ENCODE results near the gene ACTR2.
A peak's percentile ranks its signal among the peaks of the same experiment; 100 is the strongest.

The ACTR2 gene

GRCh38 chr2:65264821-65265670 lies 37.4 kb downstream of the ACTR2 start:
- H3K4me3 ChIP-seq (ENCODE audit: low read depth, low read length) = no peak overlapping the region
- in situ Hi-C loops (cut with HindIII; ENCODE audit: low sequenced_read_pairs) = no loop called here
- DNase-seq (ENCODE audit: low read depth) = peak; percentile 91
- TF ChIP-seq CTCF (IDR thresholded peaks at IDR 0.05; ENCODE audit: low read depth, low read length, missing control alignments) = peak; percentile 51

- DNase-seq (ENCODE audit: low read depth) = no peak
- H3K4me3 ChIP-seq (ENCODE audit: low read depth, low read length) = no peak overlapping the region
- TF ChIP-seq CTCF (IDR thresholded peaks at IDR 0.05; ENCODE audit: low read depth, low read length, missing control alignments) = no peak
- in situ Hi-C loops (cut with HindIII; ENCODE audit: low sequenced_read_pairs) = no loop called here
Measured at GRCh38 chr2:65265671-65266045, 38.0 kb downstream of the ACTR2 start.

DNA sequence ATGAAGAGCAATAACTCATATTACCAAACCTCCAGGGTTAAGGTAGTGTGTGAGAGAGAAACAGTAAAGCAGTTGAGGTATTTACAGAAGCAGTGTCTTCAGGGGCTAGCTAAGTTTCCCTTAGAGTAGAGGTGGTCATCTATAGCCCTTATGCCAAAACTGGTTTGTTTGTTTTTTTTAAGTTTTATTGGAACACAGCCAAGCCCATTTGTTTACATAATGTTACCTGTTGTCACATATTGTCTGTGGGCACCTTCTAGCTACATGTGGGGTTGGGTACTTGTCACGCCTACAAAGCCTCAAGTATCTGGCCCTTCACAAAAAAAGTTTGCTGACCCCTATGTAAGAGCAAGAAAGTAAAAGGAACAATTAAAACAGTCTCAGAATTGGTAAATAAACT lies 39.4 kb downstream of the ACTR2 start:
- no peak for TF ChIP-seq CTCF (IDR thresholded peaks at IDR 0.05; ENCODE audit: low read depth, low read length, missing control alignments)
- no peak for DNase-seq (ENCODE audit: low read depth)
- in situ Hi-C loops (cut with HindIII; ENCODE audit: low sequenced_read_pairs) = no loop called here
- H3K4me3 ChIP-seq (ENCODE audit: low read depth, low read length) = no peak overlapping the region

- H3K4me3 ChIP-seq (ENCODE audit: low read depth, low read length) = no peak overlapping the region
- no peak for TF ChIP-seq CTCF (IDR thresholded peaks at IDR 0.05; ENCODE audit: low read depth, low read length, missing control alignments)
- in situ Hi-C loops (cut with HindIII; ENCODE audit: low sequenced_read_pairs) = no loop called here
- no peak for DNase-seq (ENCODE audit: low read depth)
Measured at GRCh38 chr2:65268957-65269356, 41.3 kb downstream of the ACTR2 start.

GRCh38 chr2:65273344-65273743 lies 45.7 kb downstream of the ACTR2 start:
- no peak overlapping the region for H3K4me3 ChIP-seq (ENCODE audit: low read depth, low read length)
- in situ Hi-C loops (cut with HindIII; ENCODE audit: low sequenced_read_pairs) = no loop called here
- no peak for TF ChIP-seq CTCF (IDR thresholded peaks at IDR 0.05; ENCODE audit: low read depth, low read length, missing control alignments)
- DNase-seq (ENCODE audit: low read depth) = no peak

DNA sequence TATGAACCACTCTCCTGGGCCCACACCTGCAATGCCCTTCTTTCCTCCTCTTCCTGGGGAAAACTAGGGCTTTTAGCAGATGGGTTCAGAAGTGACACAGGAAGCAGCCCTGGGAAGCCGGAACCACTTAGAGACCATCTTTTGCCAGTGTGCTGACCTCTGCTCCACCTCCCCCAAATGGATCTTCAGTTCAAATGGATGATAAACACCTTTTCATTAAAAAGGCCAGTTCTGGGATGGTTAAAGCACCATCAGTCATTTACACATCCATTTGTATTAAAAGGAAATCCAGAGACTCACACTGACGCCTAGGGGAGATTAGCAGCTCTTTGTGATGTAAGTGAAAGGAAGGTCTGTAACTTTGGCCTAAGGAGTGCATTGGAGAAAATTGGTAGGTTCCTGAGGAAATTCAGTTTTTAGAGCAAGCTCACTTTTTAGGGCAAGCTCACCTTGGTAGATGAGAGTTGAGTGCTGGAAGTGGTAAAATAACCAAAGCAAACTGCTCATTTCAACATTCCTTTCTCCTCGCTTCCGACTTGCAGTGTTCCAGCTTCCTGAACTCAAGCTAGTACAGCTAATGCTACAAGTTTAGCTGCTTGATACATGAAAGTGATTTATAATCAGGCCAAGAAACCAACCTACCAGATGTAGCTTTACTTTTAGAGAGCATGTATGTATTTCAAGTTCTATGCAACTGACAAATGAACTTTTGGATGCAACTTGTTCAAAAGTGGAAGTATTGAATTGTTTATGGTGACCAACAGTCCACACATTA lies 47.7 kb downstream of the ACTR2 start:
- in situ Hi-C loops (cut with HindIII; ENCODE audit: low sequenced_read_pairs) = loop anchor here (25.0 kb wide), 1 partner anchor 262 kb away; no protein-coding TSS in a partner anchor
- DNase-seq (ENCODE audit: low read depth) = no peak
- no peak for TF ChIP-seq CTCF (IDR thresholded peaks at IDR 0.05; ENCODE audit: low read depth, low read length, missing control alignments)
- no peak overlapping the region for H3K4me3 ChIP-seq (ENCODE audit: low read depth, low read length)

All from astrocyte of the cerebellum (primary cell).